Psoas muscle (tissue), 8 donors: Measurements from ENCODE around the gene MYMK. TPM values are rescaled to one million over a fixed set of nuclear protein-coding genes. Genes with fewer than 3 reads are reported as not detected.

ENCODE experiments used
- ATAC-seq, 4 donors: fragments of 200-7000 bp; cut with Tn5 transposase; one replicate each; pipeline ENCODE4 v1.9.1; 2020; ENCODE audit warnings: moderate library complexity in 3 of 4, mild to moderate bottlenecking in 2 of 4
- DNase-seq, 2 donors: peaks; one replicate each; pipeline ENCODE4 v3.0.0-alpha.2; 2020
- H3K27ac ChIP-seq: fragments of 200-600 bp; one replicate; pipeline ENCODE4 v1.8.0; 2022
- H3K27me3 ChIP-seq, 3 donors: fragments of 200-600 bp in 1 of 3; one replicate each; pipeline versions ENCODE4 v1.6.1 to v1.8.0; 2013 to 2022; ENCODE audit warnings: low read length in 2 of 3, mild to moderate bottlenecking in 2 of 3, moderate library complexity in 1 of 3; ENCODE audit not compliant: insufficient read depth in 3 of 3
- H3K36me3 ChIP-seq, 2 donors: fragments of 200-600 bp in 1 of 2; one replicate each; pipeline versions ENCODE4 v1.6.1 to v1.8.0; 2013 to 2022; ENCODE audit warnings: low read depth in 1 of 2, mild to moderate bottlenecking in 1 of 2, moderate library complexity in 1 of 2; ENCODE audit not compliant: insufficient read depth in 1 of 2
- H3K4me1 ChIP-seq: fragments of 200-600 bp; one replicate; pipeline ENCODE4 v1.8.0; 2022
- H3K4me3 ChIP-seq: fragments of 200-600 bp; one replicate; pipeline ENCODE4 v1.8.0; 2022; ENCODE audit warnings: mild to moderate bottlenecking
- H3K9me3 ChIP-seq: fragments of 200-600 bp; one replicate; pipeline ENCODE4 v1.8.0; 2022
- WGBS, 3 donors: extraction: QIAGEN DNeasy Blood & Tissue Kit; methylation state at CpG; one replicate each; pipeline versions ENCODE4 v1.1.6 to v1.1.7; 2013; 5-methylcytosine and 5-hydroxymethylcytosine counted together
- intact Hi-C, 2 donors: fragments of 100-400 bp; cut with DNase I; formaldehyde crosslinking; loops; one replicate each; pipeline versions ENCODE4 v1.11.0 to v1.14.2; 2022
- polyA plus RNA-seq, 3 donors: library from polyadenylated mRNA; stranded (reverse); fragments of 200-250 nt; gene quantifications; one replicate each; pipeline ENCODE4 v1.2.3, GENCODE V29; 2013
- total RNA-seq, 4 donors: library from RNA; stranded (reverse); fragmentation: NEBNext Ultra II Directional in 2 of 4; extraction: Animal tissue kit (Norgen Biotek cat#: 25700) in 2 of 4; gene quantifications; one replicate each; pipeline versions ENCODE4 v1.2.1 to v1.2.4, GENCODE V29; 2021 to 2023
- TF ChIP-seq, protein P1 (sequence below): fragments of 200-600 bp; IDR thresholded peaks from one replicate; pipeline ENCODE4 v1.8.0; 2022; ENCODE audit warnings: antibody characterized with exemption
- donor health status: healthy with polysubstance abuse.
- donor health status: DM: no; HTN: no; CAD: no; lungs with moderate emphysema.
- donor health status: Bipolar disorder and iron deficiency.
- donor health status: healthy.
- donor health status: DM: yes; HTN: yes; CAD: no.
- donor health status: DM: no; HTN: no; CAD: no.
- donor health status: DM: no; HTN: no; CAD: no.
- donor health status: DM: yes; HTN: yes; CAD: no.

The MYMK gene
- total and polyA plus RNA-seq, 7 donors: 0.05 to 4.5 (median 0.52) TPM; not detected in 3

DNA sequence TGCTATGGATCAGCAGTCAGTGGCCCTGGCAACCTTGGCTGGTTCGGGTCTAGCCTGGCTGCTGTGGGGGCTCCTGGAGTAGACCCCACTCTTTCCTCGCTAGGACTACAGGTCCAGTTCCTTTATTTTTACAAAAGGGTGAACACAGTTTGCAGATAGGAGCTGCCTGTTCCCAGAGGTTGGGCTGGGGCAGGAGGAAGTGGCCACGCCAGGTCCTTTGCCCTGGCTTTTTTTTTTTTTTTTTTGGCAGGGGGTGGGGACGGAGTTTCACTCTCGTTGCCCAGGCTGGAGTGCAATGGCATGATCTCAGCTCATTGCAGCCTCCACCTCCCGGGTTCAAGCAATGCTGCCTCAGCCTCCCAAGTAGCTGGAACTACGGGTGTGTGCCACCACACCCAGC, 53.8 kb downstream of the MYMK start:
- TF ChIP-seq, protein P1, sequence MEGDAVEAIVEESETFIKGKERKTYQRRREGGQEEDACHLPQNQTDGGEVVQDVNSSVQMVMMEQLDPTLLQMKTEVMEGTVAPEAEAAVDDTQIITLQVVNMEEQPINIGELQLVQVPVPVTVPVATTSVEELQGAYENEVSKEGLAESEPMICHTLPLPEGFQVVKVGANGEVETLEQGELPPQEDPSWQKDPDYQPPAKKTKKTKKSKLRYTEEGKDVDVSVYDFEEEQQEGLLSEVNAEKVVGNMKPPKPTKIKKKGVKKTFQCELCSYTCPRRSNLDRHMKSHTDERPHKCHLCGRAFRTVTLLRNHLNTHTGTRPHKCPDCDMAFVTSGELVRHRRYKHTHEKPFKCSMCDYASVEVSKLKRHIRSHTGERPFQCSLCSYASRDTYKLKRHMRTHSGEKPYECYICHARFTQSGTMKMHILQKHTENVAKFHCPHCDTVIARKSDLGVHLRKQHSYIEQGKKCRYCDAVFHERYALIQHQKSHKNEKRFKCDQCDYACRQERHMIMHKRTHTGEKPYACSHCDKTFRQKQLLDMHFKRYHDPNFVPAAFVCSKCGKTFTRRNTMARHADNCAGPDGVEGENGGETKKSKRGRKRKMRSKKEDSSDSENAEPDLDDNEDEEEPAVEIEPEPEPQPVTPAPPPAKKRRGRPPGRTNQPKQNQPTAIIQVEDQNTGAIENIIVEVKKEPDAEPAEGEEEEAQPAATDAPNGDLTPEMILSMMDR: no peak
- Histone ChIP-seq H3K27ac (no peak overlapping the region), H3K9me3 (no peaks in the 10 kb centered on the region), H3K27me3 (no peaks in the 10 kb centered on the region), H3K4me1 (no peaks in the 10 kb centered on the region), H3K36me3 (peaks cover 0 to 25% of the 10 kb centered on the region in 2 donors), H3K4me3 (no peak overlapping the region)
- DNase-seq: no peak
- intact Hi-C loops: no loop called here
- ATAC-seq: no peak
- 68 to 84% (median 80%) methylated on average over 5 to 7 of the region's 7 CpGs for WGBS, 3 donors

DNA sequence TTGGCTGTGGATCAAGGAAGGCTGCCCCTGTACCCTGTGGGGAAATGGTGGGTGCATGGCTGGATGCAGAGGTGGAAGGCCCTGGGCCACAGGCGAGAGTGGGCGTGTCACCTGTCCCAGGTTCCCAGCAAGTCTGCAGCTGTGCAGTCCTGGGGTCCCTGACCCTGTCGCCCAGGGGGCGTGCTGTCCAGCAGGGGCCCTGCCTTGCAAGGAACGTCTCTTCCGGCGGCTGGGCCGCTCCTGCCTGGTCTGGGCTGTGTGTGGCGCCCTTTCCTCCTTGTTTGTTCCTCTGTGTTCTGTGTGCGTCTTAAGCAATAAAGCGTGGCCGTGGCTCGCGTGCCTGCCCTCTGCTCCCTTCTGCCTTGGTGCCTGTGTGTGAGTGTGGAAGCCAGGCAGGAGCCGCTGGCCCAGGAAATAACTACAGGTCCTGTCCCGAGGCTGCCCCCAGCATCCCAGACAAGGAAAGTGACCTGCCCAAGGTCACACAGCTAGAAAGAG, 54.3 kb downstream of the MYMK start:
- Histone ChIP-seq H3K36me3 (peaks cover 0 to 29% of the 10 kb centered on the region in 2 donors), H3K4me1 (no peaks in the 10 kb centered on the region), H3K4me3 (no peak overlapping the region), H3K9me3 (no peaks in the 10 kb centered on the region), H3K27me3 (no peaks in the 10 kb centered on the region), H3K27ac (no peak overlapping the region)
- DNase-seq (no peak), ATAC-seq (no peak)
- intact Hi-C loops: no loop called here
- TF ChIP-seq, protein P1: no peak
- 81 to 85% (median 83%) methylated on average over 16 of the region's 16 CpGs for WGBS, 3 donors

DNA sequence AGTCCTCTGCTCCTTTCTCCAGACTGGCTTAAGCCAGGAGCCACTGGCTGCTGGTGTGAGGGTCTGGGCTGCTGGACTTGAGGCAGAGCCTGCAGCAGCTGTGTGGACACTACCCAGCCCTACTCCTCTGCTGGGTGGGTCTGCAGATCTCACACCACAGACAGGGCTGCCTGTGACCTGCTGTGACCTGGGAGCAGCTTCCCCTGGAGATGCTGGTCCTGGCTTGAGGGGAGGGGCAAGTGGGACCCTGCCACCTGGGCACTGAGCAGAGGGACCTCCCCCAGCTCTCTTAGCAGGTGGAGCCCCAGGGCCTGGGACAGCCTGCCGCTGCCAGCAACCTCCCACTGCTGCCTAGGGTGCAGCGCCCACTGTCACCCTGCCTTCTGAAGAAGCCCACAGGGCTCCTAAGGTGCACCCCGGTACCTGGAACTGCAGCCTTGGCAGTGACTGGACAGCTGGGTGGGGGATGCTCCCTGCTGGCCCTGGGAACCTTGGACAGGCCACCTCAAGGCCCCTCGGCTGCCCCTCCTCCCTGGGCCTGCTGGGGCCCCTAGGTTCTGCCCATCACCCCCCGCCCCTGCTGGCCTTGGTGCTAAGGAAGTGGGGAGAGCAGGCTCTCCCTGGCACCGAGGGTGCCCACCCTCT, 55.9 kb downstream of the MYMK start:
- Histone ChIP-seq H3K27ac (no peak overlapping the region), H3K4me3 (no peak overlapping the region), H3K4me1 (no peaks in the 10 kb centered on the region), H3K27me3 (no peaks in the 10 kb centered on the region), H3K36me3 (peaks cover 0 to 26% of the 10 kb centered on the region in 2 donors), H3K9me3 (no peaks in the 10 kb centered on the region)
- 90 to 95% (median 94%) methylated on average over 4 to 6 of the region's 6 CpGs for WGBS, 3 donors
- intact Hi-C loops: loop anchor here in 1 of 2 donors (10.0 kb wide), 1 partner anchor 114 kb away; the partner anchor contains the start of genes SURF1 and SURF2
- DNase-seq: no peak
- TF ChIP-seq, protein P1: no peak
- ATAC-seq: peak in 1 of 4 donors; percentile 4

DNA sequence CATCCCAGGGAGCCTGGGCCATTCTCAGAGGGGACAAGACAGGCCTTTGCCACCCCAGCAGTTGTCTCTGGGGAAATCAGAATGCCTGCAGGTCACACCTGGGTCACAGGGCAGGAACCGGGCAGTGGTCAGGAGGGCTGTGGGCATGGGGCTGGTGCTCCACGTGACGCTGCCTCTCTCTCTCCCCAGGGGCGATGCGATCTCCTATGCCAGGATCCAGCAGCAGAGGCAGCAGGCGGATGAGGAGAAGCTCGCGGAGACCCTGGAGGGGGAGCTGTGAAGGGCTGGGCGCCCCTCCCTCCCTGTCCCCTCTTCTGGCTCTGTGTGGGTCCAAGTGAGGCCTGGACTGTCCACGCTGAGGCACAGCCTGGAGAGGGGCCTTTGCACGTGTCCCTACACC, 56.4 kb downstream of the MYMK start:
- no peak overlapping the region for H3K4me3 ChIP-seq
- DNase-seq: no peak
- WGBS, 3 donors: 88 to 91% (median 89%) methylated on average over 10 to 11 of the region's 11 CpGs
- TF ChIP-seq, protein P1: no peak
- intact Hi-C loops: loop anchor here in 1 of 2 donors (10.0 kb wide), 1 partner anchor 114 kb away; the partner anchor contains the start of genes SURF1 and SURF2
- peak in 1 of 4 donors; percentile 7 for ATAC-seq
- H3K27ac ChIP-seq: no peak overlapping the region
- no peaks in the 10 kb centered on the region for H3K9me3 ChIP-seq
- peaks cover 0 to 28% of the 10 kb centered on the region in 2 donors for H3K36me3 ChIP-seq
- no peaks in the 10 kb centered on the region for H3K4me1 ChIP-seq
- H3K27me3 ChIP-seq: no peaks in the 10 kb centered on the region
